ENCODE results near the gene EPHB2. TPM values are rescaled to one million over a fixed set of nuclear protein-coding genes. Genes with fewer than 3 reads are reported as not detected.

The EPHB2 gene
- total RNA-seq, 1 donor from 2014 or later, result 22.8 TPM

DNA sequence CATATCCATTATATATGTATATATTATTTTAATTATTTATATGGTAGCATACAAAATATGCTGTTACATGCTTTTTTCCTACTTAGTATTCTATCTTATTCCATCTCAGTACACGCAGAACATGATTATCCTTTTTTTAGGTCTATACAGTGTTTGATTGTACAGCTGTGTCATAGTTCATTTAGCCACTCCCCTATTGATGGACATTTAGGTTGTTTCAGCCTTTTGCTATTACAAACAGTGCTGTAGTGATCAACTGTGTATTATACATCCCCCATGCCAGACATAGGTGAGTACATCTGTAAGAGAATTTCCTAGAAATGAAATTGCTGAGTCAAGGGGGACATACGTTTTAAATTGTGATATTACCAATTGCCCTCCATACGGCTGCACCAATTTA lies 246.4 kb downstream of the EPHB2 start:
- FAIRE-seq (no peak), DNase-seq (ENCODE audit: low spot score in 2 of 2) (no peak)

DNA sequence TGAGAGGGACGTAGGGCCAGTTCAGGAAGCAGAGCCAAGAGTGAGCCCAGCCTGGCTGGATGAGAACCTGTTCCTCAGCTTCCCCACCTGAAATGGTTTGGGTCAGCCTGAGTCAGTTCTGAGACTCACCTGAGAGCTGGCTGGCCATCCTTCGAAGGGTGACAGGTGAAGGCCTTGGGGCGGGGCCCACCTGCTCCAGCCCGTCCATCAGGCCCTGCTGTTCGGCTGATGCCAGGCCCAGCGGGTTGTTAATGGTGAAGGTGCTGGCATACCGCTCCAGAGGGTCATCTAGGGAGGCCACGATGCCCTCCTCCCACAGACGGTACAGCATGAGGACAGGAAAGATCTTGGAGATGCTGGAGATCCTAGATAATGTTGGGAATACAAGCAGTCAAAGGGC lies 247.9 kb downstream of the EPHB2 start:
- DNase-seq (ENCODE audit: low spot score in 2 of 2) (no peak), FAIRE-seq (no peak)

DNA sequence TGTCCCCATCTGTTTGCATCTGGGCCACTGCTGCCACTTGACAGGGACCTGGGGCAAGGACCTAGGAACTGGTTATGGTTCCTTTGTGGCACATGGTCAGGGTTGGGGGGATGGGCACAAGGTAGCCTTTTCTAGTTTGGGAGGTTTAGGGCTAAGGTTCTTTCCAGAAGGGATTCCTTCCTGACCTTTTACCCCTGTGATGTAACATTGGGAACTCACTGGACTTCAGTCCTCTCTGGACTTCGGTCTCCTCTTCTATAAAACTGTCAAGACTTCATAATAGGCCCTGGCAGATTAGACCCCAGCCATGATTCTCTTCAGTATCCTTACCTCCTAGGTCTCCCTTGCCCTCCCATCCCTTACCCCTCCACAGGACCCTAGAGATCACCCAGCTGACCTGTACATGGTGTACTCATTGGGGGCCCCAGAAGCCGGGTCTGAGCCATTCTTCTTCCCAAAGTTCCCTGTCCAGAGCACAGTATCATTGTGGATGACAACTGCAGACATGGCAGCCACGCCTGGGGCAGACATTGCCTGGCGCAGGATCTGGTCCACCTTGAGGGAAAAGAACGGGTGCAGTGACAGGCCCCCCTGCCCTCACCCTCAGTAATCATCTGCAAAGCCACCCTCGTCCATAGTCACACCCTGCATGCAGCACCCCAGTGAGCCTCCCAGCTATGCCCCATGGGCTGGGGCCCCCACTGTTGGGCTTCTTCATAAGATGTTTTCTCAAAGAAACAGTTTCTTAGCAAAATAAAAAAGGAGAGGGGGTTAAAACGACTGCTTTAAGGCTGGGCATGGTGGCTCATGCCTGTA lies 249.1 kb downstream of the EPHB2 start:
- FAIRE-seq (no peak), DNase-seq (ENCODE audit: low spot score in 2 of 2) (no peak)

DNA sequence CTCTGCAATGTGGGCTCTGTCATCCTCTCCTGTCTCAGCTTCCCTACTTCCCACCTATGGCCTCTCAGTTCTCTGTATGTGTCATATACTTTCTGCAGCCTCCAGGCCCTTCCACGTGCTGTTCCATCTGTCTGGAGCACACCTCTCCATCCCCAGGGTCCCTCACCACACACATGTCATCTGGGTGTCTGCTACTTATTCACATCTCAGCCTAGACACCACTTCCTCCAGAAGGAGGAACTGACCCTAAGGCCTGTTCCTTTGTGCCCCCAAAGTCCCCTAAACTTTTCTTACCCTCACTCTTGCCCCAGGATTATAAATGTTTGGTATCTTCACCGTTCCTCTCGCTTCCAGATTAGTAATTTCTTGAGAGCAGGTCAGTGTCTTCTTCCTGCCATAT lies 251.9 kb downstream of the EPHB2 start:
- DNase-seq (ENCODE audit: low spot score in 2 of 2) (no peak), FAIRE-seq (no peak)

DNA sequence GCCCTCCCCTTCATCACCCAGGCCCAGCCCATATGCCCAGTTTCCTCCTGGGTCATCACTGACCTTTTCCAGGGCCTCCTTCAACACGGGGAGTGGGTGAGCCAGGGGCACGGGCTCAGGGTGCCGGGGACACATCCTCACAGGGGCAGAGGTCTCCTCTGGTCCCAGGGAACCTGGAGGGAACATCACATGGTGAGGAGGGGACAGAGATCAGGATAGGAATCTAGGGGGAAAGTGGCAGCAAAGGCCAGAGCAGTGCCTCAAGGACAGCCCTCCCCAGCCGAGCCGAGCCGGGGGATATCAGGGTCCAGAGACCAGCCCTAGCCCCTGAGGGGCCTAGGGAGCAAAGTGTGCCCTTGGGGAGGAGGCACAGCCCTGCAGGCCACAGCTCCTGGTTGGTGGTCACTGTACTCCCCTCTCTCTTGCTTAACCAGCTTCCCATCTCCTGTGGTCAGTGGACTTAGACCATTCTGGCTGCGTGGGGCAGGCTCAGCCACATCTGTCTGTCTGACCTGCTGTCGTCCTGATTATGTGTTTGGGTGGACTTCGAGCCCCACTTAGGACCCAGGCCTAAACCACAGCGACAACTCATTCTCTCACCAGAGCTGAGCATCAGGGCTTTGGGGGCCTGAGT lies 252.5 kb downstream of the EPHB2 start:
- no peak for FAIRE-seq

DNA sequence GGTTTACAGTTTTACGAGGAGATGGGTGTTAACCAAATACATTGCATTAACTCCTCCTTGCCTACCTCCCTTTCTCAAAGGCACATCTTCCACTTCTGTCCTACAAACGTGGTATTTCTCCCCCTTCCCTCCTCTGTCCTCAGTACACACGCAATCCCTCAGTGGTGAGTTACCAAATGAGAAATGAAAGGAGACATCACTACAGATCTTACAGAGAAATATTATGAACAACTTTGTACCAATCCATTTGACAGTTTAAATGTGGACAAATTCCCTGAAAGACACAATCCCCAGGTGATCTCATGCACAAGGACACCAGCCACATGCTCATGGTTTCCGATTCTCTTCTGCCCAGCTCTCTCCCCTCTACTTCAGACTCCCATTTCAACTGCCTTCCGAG lies 255.7 kb downstream of the EPHB2 start:
- FAIRE-seq (no peak), DNase-seq (ENCODE audit: low spot score in 2 of 2) (no peak)

More for the DNA sequence above, 252.5 kb downstream of the EPHB2 start:
- DNase-seq (ENCODE audit: low spot score in 2 of 2), result no peak

DNA sequence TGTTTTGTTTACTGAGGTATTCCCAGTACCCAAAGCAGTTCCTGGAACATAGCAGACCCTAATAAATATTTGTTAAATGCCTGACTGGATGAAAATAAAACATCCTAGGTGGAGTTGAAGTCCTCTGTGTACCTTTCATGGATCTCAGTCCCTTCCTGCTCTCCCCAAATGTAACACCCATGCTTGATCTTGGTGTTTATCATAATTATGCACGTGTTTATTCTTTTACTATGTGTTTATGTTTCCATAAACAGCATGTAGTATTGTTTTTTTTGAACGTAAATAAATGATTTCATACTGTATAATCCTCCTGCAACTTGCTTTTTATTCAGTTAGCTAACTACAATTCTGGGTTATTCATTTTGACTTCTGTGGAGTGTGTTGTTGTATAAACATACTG lies 257.2 kb downstream of the EPHB2 start:
- DNase-seq (ENCODE audit: low spot score in 2 of 2) (no peak), FAIRE-seq (no peak)

DNA sequence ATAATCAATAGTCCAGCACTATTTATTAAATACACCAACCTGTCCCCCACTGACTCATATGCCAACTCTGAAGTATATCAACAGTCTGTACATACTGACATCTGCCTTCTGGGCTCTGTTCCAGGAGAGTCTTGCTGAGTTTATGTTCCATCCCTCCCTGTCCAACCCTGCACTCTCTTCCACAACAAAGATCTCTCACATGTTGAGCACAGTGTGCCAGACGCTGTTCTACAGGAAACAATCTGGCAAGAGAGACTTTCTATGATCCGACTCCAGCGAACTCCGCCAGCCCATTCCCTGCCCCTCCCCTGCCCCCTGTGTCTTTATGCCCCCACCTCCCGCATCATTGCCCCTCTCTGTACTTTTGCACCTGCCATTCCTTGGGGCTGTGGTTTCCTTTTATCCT lies 258.7 kb downstream of the EPHB2 start:
- DNase-seq (ENCODE audit: low spot score in 2 of 2), result no peak
- FAIRE-seq, result no peak

DNA sequence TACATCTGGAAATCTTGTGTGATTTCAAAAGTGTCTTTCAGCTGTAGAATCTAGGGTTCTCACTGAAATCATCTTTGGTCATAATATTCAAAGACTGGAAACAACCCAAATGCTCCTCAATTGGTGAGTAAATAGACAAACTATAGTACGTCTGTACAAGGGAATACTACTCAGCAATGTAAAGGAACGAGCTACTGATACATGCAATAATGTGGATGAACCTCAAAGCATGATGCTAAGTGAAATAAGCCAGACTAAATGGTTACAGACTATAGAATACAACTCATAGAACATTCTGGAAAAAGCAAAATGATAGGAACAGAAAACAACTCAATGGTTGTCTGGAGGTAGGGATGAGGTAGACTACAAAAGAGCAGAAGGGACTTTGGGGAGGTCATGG lies 259.5 kb downstream of the EPHB2 start:
- FAIRE-seq (no peak), DNase-seq (ENCODE audit: low spot score in 2 of 2) (no peak)

Small RNA genes lying within 50 kb of the gene (small RNA-seq; reads per million reads assigned to genes)
- gene MIR4253 (not detected), gene MIR4684 (not detected)

Other genes with a start within 250 kb of the EPHB2 start
- 2.0 TPM for gene EPHA8, start 147.3 kb upstream of the EPHB2 start, total RNA-seq
- 8.6 TPM for gene C1QA, start 74.2 kb upstream of the EPHB2 start, total RNA-seq
- 7.3 TPM for gene C1QC, start 67.2 kb upstream of the EPHB2 start, total RNA-seq
- 5.3 TPM for gene C1QB, start 57.6 kb upstream of the EPHB2 start, total RNA-seq

All from frontal cortex (tissue), 4 donors.